Sigmoid colon (tissue), 7 donors: ENCODE data around the gene NUDT9. TPM values are rescaled to one million over a fixed set of nuclear protein-coding genes. Genes with fewer than 3 reads are reported as not detected.
"Not testable (repeated sequence)": the region's sequence is repeated elsewhere in the genome, so short reads cannot be mapped to it uniquely, and the experiment has no call there.

Source experiments
- DNase-seq: peaks from one replicate; pipeline ENCODE4 v3.0.0-alpha.2; 2019
- H3K27ac ChIP-seq, 4 donors: fragments of 200-600 bp; sonication (generic); one replicate each; pipeline ENCODE4 v1.5.1; 2016 to 2019; ENCODE audit warnings: mild to moderate bottlenecking in 1 of 4
- H3K27me3 ChIP-seq, 3 donors: fragments of 200-600 bp; sonication (generic); one replicate each; pipeline ENCODE4 v1.5.1; 2019; ENCODE audit warnings: mild to moderate bottlenecking in 1 of 3
- H3K36me3 ChIP-seq, 4 donors: fragments of 200-600 bp; sonication (generic); one replicate each; pipeline ENCODE4 v1.5.1; 2016 to 2019
- H3K4me1 ChIP-seq, 4 donors: fragments of 200-600 bp; sonication (generic); one replicate each; pipeline ENCODE4 v1.5.1; 2017 to 2019
- H3K4me3 ChIP-seq, 4 donors: fragments of 200-600 bp; sonication (generic); one replicate each; pipeline ENCODE4 v1.5.1; 2017 to 2019; ENCODE audit warnings: mild to moderate bottlenecking in 2 of 4, moderate library complexity in 1 of 4
- H3K9me3 ChIP-seq, 4 donors: fragments of 200-600 bp in 3 of 4; sonication (generic) in 3 of 4; one replicate each; pipeline versions ENCODE4 v1.5.1 to v1.6.1; 2013 to 2019
- EP300 ChIP-seq, 4 donors: sonication (generic); formaldehyde crosslinking; IDR thresholded peaks; one replicate each; pipeline ENCODE4 v1.6.1; 2017; ENCODE audit warnings: antibody characterized with exemption in 4 of 4
- POLR2A ChIP-seq, 2 donors: fragments of 450-650 bp; IDR thresholded peaks; one replicate each; pipeline ENCODE4 v1.6.1; 2016; ENCODE audit warnings: antibody characterized with exemption in 2 of 2, mild to moderate bottlenecking in 2 of 2, moderate library complexity in 2 of 2
- POLR2AphosphoS5 ChIP-seq, 4 donors: sonication (generic); formaldehyde crosslinking; IDR thresholded peaks; one replicate each; pipeline ENCODE4 v1.6.1; 2017; ENCODE audit warnings: antibody characterized with exemption in 4 of 4
- WGBS, 2 donors: extraction: QIAGEN DNeasy Blood & Tissue Kit; methylation state at CpG; one replicate each; pipeline ENCODE4 v1.1.7; 2013; 5-methylcytosine and 5-hydroxymethylcytosine counted together
- intact Hi-C: fragments of 100-400 bp; cut with DNase I; formaldehyde crosslinking; loops from one replicate; pipeline ENCODE4 v1.15.1; 2023
- polyA plus RNA-seq, 3 donors: library from polyadenylated mRNA; stranded (reverse); fragments of 200-250 nt; gene quantifications; one replicate each; pipeline ENCODE4 v1.2.3, GENCODE V29; 2013
- total RNA-seq, 4 donors: library from RNA; depleted of rRNA; stranded (reverse); fragments of >200 nt; gene quantifications; one replicate each; pipeline ENCODE4 v1.1.0, GENCODE V29; 2016
- TF ChIP-seq, protein P1 (sequence below), 4 experiments: fragments of 450-650 bp in 3 of 4; fragments of 200-600 bp in 1 of 4; IDR thresholded peaks; one replicate each; pipeline ENCODE4 v1.5.1; 2016 to 2019; ENCODE audit warnings: antibody characterized with exemption in 4 of 4, mild to moderate bottlenecking in 3 of 4, moderate library complexity in 2 of 4
- donor health status: healthy with polysubstance abuse.
- donor health status: Bipolar disorder and iron deficiency.
- donor health status: healthy.

The NUDT9 gene
- total and polyA plus RNA-seq, 7 donors = 12.4 to 53.1 (median 25.2) TPM

DNA sequence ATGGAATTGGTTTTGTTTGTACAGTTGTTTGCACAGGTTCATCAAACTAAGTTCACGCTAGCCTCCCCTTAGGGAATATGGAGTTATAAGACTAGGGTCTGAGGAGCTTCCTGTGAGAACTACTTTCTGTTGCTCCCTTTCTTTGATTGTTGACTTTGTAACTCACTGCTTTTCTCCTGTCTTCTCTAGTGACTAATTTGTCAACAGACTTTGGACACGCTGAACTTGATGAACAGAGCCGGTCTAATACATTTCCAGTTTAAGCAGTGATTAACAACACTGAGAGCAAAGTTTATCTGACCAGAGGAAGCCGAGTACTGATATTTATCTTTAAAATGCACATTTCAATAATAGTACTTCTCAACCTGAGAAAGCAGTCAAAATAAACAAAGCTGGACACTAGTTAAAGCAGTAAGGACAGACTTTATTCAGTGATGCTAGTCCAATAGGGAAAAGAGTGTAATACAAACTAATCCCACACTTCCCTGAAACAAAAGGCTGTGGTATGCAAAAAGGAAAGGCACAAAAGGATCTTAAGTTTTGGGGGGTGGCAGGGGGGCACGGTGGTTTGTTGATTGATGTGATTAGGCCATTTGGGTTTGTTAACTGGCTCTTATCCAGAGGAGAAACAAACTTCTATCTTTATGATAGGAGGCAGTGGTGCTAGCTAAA lies 2.7 kb upstream of the NUDT9 start:
- Histone ChIP-seq H3K36me3 (no peaks in the 10 kb centered on the region), H3K27me3 (no peaks in the 10 kb centered on the region), H3K4me3 (no peak overlapping the region), H3K4me1 (peaks cover 0 to 22% (median 18%) of the 10 kb centered on the region in 4 donors), H3K9me3 (no peaks in the 10 kb centered on the region), H3K27ac (no peak overlapping the region)
- TF ChIP-seq POLR2A (IDR thresholded peaks at IDR 0.05) (no peak), EP300 (IDR thresholded peaks at IDR 0.05) (no peak), POLR2AphosphoS5 (IDR thresholded peaks at IDR 0.05) (no peak)
- TF ChIP-seq, protein P1, sequence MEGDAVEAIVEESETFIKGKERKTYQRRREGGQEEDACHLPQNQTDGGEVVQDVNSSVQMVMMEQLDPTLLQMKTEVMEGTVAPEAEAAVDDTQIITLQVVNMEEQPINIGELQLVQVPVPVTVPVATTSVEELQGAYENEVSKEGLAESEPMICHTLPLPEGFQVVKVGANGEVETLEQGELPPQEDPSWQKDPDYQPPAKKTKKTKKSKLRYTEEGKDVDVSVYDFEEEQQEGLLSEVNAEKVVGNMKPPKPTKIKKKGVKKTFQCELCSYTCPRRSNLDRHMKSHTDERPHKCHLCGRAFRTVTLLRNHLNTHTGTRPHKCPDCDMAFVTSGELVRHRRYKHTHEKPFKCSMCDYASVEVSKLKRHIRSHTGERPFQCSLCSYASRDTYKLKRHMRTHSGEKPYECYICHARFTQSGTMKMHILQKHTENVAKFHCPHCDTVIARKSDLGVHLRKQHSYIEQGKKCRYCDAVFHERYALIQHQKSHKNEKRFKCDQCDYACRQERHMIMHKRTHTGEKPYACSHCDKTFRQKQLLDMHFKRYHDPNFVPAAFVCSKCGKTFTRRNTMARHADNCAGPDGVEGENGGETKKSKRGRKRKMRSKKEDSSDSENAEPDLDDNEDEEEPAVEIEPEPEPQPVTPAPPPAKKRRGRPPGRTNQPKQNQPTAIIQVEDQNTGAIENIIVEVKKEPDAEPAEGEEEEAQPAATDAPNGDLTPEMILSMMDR (IDR thresholded peaks at IDR 0.05) = no peak
- intact Hi-C loops = loop anchor here (5.0 to 10.0 kb wide), 3 partner anchors 45 to 123 kb away; no protein-coding TSS in a partner anchor
- DNase-seq = no peak
- 9 to 44% methylated on average over 5 of the region's 5 CpGs for WGBS, 2 donors

DNA sequence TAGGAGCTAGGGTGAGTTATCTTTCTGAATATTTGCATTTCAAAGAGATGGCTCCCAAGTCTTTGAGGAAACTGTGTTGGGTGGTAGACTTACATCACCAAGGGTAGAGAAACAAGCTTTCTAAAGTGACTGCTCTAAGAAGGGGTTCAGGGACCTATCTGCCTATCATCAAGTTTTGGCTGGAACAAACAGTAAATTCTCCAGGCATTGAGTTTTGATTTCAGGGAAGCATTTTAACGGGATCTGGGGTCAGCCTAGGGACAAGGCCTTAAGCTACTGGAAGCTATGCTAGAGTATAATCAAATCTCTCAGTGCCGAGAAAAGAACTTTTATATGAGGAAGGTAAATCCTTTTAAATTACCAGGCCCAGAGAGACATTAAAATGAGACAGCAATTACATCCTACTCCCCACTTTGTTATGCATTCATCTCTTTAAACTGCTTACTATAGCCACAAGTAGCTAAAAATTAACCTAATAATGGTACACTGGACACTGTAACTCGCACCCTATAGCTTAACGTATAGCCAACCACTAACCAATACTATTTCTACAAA lies 2.0 kb upstream of the NUDT9 start:
- Histone ChIP-seq H3K4me3 (no peak overlapping the region), H3K27me3 (no peaks in the 10 kb centered on the region), H3K9me3 (no peaks in the 10 kb centered on the region), H3K27ac (no peak overlapping the region), H3K36me3 (no peaks in the 10 kb centered on the region), H3K4me1 (peaks cover 0 to 26% (median 23%) of the 10 kb centered on the region in 4 donors)
- no peak for DNase-seq
- WGBS, 2 donors = 54 to 69% methylated on average over 4 of the region's 4 CpGs
- intact Hi-C loops = loop anchor here (5.0 to 10.0 kb wide), 3 partner anchors 46 to 122 kb away; no protein-coding TSS in a partner anchor
- TF ChIP-seq EP300 (IDR thresholded peaks at IDR 0.05) (no peak), POLR2A (IDR thresholded peaks at IDR 0.05) (no peak), POLR2AphosphoS5 (IDR thresholded peaks at IDR 0.05) (no peak)
- TF ChIP-seq, protein P1 (IDR thresholded peaks at IDR 0.05) = no peak

- DNase-seq = no peak
- 7 to 24% methylated on average over 3 of the region's 3 CpGs for WGBS, 2 donors
- Histone ChIP-seq H3K36me3 (no peaks in the 10 kb centered on the region), H3K9me3 (no peaks in the 10 kb centered on the region), H3K27me3 (no peaks in the 10 kb centered on the region), H3K4me1 (peaks cover 0 to 31% (median 30%) of the 10 kb centered on the region in 4 donors), H3K27ac (peak overlapping the region in 3 of 4 donors; percentile 85 to 95 (median 92)), H3K4me3 (peak overlapping the region; percentile 67 to 91 (median 74))
- intact Hi-C loops = loop anchor here (5.0 to 10.0 kb wide), 3 partner anchors 44 to 119 kb away; no protein-coding TSS in a partner anchor
- no peak for TF ChIP-seq POLR2A (IDR thresholded peaks at IDR 0.05)
- TF ChIP-seq EP300 (IDR thresholded peaks at IDR 0.05) = no peak
- TF ChIP-seq, protein P1 (IDR thresholded peaks at IDR 0.05) = no peak
- TF ChIP-seq POLR2AphosphoS5 (IDR thresholded peaks at IDR 0.05) = no peak
Measured at GRCh38 chr4:87423317-87424098, 1.1 kb downstream of the NUDT9 start.

- intact Hi-C loops = loop anchor here (5.0 to 10.0 kb wide), 3 partner anchors 43 to 118 kb away; no protein-coding TSS in a partner anchor
- Histone ChIP-seq H3K27ac (peak overlapping the region in 2 of 4 donors; percentile 15 to 85), H3K4me3 (peak overlapping the region in 2 of 4 donors; percentile 76 to 91), H3K4me1 (peaks cover 0 to 31% (median 30%) of the 10 kb centered on the region in 4 donors)
- not testable (repeated sequence) for H3K27me3 ChIP-seq, DNase-seq, H3K36me3 ChIP-seq, H3K9me3 ChIP-seq
- 87 to 93% methylated on average over 22 of the region's 22 CpGs for WGBS, 2 donors
Measured at GRCh38 chr4:87424099-87424543, 1.7 kb downstream of the NUDT9 start.

DNA sequence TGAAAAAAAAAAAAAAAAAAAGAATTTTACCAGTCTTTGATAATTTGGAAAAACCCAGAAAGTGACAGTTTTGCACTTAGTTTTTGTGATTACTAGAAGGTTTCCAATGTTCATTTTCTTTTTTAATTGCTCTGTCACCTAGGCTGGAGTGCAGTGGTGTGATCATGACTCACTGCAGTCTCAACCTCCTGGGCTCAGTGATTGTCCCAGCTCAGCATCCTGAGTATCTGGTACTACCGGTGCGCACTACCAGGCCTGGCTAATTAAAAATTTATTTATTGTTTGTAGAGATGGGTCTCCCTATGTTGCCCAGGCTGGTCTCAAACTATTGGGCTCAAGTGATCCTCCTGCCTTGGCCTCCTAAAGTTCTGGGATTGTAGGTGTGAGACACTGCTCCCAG lies 3.3 kb downstream of the NUDT9 start:
- no peaks in the 10 kb centered on the region for H3K27me3 ChIP-seq
- DNase-seq = no peak
- 93% methylated on average over 2 of the region's 2 CpGs for WGBS, 2 donors
- TF ChIP-seq, protein P1 (IDR thresholded peaks at IDR 0.05) = no peak
- TF ChIP-seq POLR2A (IDR thresholded peaks at IDR 0.05) (no peak), EP300 (IDR thresholded peaks at IDR 0.05) (no peak), POLR2AphosphoS5 (IDR thresholded peaks at IDR 0.05) (no peak)
- intact Hi-C loops = loop anchor here (10.0 kb wide), 1 partner anchor 51 kb away; no protein-coding TSS in a partner anchor
- no peak overlapping the region for H3K4me3 ChIP-seq
- no peaks in the 10 kb centered on the region for H3K36me3 ChIP-seq
- H3K27ac ChIP-seq = no peak overlapping the region
- H3K4me1 ChIP-seq = peaks cover 0 to 31% (median 30%) of the 10 kb centered on the region in 4 donors
- H3K9me3 ChIP-seq = no peaks in the 10 kb centered on the region
